HG03460 (cell line): ENCODE measurements around the gene ADA.
A peak's percentile ranks its signal among the peaks of the same experiment; 100 is the strongest.
"Not testable (repeated sequence)": the region's sequence is repeated elsewhere in the genome, so short reads cannot be mapped to it uniquely, and the experiment has no call there.

Experiments used
- ATAC-seq: cut with Tn5 transposase; IDR thresholded peaks from one replicate; pipeline ENCODE4 v1.9.1; 2021; ENCODE audit not compliant: unreplicated experiment

The ADA gene

DNA sequence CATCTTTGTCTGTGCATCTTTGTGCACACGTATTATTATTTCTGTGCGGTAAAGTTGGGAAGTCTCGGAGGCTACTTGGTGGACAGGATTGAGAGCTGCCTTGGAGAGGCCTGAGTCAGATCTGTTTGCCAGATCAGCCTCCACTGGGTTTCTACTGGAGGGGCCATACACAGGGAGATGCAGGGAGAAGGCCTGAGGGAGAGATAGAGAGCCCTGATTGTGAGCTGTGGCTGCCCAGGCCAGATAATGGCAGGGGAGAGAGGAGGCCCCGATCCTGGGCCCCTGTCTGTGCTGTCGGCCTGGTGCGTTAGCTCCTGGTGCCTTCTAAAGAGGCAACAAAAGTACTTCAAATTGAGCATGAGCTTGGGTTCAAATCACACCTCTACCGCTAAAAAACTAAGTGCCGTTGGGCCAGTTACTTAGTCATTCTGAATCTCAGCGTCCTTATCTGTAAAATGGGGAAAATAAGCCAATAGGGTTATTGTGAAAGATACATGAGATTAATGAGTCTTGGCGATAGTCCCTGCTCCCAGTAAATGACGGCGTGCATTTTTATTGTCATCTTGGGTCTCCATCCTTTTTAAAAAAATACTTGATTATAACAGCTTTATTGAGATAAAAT is 27.6 kb upstream of the ADA start:
- ATAC-seq, result no peak

DNA sequence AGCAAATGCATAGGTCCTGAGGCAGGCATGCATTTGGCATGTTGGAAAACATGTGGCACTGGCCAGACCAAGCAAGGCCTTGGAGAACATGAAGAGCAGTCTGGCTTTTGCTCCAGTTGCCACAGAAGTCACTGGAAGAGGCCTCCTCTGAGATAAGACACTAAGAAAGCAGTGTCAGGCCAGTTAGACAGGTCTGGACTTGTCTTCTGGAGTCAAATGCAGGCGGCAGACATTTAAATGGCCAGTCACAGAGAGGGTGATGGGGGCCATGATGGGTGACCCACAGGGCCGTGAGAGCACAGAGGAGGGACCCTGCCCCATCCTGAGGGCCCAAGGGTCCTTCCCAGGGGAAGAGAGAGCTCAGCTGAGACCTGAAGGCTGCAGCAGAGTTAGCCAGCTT is 26.7 kb upstream of the ADA start:
- no peak for ATAC-seq

DNA sequence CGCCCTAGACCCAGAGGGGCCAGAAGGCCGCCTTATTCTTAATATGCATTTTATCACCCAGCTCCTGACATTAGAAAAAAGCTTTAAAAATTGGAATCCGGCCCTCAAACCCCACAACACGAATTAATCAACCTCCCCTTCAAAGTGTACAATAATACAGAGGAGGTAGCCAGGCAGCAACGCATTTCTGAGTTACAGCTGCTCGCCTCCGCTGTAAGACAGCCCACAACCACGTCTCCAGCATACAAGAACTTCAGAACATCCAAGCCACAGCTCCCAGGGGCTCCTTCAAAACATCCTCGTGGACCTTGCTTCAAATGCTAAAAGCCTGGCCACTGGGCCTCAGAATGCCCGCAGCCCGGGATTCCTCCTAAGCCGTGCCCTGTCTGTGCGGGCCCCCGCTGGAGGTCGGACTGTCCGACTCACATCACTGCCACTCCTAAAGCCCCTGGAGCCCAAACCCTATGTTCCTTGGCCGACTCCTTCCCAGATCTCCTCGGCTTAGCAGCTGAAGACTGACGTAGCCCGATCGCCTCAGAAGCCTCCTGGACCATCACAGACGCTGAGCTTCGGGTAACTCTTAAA is 20.9 kb upstream of the ADA start:
- not testable (repeated sequence) for ATAC-seq

DNA sequence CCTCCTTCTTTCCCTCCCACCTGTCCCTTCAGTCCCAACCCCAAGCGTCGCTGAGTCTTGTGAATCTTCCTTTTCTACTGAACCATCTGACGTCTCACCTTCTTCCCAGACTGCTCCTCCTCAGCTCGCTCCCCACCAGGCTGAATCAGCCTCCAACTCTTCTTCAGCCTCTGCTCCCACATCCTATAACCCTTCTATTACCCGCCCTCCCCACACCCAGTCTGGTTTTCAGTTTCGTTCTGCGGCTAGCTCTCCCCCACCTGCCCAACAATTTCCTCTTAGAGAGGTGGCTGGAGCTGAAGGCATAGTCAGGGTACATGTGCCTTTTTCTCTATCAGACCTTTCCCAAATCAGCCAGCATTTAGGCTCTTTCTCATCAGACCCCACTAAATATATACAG is 20.0 kb upstream of the ADA start:
- ATAC-seq, result not testable (repeated sequence)

DNA sequence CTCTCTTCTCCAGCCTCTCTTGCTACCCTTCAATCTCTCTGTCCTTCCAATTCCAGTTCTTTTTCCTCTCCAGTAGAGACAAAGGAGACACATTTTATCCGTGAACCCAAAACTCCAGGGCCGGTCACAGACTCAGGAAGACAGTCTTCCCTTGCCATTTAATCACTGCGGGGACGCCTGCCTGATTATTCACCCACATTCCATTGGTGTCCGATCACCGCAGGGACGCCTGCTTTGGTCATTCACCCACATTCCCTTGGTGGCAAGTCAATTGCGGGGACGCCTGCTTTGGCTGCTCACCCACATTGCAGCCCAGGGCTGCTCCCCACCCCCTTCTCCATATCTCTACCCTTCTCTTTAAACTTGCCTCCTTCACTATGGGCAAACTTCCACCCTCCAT is 19.4 kb upstream of the ADA start:
- ATAC-seq, result not testable (repeated sequence)

DNA sequence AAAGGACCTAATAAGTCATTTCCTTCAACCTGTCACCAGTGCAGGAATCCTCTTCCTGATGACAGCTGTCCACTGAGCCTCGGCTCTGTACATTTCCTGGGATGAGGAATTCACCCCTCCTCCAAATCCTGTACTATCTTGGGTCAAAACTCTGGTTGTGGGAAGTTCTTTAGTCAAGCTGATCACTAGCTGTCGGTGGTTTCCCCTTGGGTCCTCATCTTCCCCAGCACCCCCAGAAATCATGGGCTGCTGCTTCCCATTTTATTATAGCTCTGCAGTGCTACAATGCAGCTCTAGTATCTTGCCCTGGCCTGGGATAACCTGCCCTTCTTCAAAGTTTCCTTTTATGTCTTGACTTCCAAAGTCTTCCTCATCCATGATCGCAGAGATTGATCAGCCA is 14.6 kb upstream of the ADA start:
- ATAC-seq, result no peak

DNA sequence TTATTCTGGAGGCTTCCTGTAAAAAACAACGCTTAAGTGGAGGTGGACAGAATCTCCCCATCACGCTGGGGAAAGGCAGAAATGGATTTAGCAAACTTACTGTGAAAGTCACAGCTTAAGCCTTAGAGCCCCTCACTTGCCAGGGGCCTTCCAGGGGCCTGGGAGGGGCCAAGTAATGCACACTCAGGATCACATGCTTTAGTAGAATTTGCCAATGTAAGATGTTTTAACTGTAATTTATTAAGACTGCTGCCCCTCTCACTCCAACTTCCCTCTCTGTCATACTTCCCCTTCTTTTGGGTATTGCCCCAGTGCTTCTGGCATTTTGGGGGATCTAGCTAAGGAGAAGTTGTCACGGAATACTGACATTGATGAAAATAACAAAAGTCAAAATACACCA is 12.6 kb upstream of the ADA start:
- no peak for ATAC-seq

DNA sequence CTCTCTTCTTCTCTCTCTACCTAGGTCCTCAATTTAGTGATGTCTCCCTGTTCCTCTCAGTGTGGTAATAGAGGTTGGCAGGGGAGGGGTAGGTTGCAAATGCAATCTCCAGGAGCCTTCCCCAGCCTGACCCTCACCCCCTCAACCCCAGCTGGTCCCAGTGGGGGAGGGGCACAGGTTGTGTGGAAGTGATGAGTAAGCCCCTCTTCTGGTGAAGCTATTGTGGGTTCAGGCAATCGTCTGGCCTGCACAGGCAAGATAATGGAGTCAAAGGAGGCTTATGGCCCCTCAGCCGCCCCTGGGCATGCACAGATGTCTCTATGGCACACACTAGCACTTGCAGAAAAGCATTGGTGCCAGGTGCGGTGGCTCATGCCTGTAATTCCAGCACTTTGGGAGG is 10.8 kb upstream of the ADA start:
- no peak for ATAC-seq

DNA sequence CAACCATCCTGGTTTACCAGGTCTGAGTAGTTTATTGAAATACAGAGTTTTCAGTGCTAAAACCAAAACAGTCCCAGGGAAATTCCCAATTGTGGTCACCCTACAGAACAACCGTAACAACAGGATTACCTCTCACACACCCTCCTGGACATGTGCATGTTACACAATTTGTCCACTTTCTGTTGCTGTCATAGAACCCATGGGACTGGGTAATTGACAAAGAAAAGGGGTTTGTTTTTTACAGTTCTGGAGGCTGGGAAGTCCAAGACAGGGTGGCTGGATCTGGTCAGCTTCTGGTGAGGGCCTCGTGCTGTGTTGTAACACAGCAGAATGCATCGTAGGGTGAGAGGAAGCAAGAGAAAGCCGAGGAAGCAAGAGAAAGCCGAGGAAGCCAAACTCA is 9.1 kb upstream of the ADA start:
- no peak for ATAC-seq

DNA sequence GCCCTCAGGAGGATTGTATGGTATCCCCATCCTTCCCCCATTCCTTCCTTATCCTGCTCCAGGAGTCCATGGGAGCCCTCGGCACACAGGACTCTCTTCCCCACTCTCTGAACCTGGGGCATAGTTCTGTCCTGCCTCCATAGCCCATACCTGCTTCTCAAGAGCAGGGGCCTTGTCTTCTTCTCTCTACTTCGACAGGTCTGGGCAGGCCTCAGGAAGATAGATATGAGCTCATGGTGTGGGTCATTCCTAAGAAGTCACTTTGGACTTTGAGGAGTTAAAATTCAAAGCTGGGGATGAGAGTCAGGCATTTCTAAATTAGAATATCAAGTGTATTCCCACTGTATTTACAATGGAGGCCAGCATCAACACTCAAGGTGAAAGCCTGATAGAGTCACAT is 8.4 kb upstream of the ADA start:
- no peak for ATAC-seq

DNA sequence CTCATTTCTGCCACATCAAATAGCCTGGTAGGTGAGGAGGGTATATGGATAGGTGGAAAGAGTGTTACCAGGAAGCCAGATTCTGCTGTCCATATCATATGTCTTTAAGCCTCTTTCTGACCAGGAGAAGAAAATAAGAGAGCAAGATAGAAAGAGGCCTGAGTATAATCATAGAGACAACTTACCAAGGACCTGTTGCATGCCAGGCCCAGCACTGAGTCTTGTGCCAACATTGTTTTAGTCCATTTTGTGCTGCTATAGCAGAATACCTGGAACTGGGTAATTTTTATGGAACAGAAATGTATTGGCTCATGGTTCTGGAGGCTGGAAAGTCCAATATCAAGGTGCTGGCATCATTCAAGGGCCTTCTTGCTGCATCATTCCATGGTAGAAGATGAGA is 7.3 kb upstream of the ADA start:
- no peak for ATAC-seq

DNA sequence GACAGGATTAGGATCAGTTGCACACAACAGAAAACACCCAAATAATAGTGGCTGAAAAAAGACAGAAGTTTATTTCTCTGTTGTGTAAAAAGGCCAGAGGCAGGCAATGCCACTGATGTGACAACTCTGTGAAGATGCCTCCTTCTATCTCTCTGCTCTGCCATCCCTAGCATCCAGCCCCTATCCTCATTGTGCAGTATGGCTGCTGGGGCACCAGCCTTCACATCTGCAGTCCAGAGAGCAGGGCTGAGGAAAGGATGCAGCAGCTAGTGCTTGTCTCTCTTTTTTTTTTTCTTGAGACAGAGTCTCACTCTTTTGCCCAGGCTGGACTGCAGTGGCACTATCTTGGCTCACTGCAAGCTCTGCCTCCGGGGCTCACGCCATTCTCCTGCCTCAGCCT is 6.4 kb upstream of the ADA start:
- no peak for ATAC-seq

DNA sequence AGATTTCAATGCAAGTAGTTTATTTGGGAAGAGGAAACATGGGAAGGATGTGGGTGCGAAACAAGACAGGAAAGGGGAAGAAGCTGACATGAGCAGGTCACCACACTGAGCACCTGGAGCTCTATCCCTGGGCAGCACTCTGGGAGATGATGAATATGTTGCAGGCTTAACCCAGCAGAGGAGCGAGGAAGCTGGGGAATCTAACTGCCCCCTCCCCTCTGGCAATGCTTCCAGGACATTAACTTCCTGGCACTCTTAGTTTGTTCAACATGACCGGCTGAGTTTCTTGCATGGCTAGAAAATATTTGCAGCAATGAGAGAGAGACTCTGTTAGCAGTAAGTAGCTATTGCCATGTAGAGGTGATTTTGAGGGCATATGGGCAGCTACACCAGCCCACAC is 4.9 kb upstream of the ADA start:
- ATAC-seq, result no peak

DNA sequence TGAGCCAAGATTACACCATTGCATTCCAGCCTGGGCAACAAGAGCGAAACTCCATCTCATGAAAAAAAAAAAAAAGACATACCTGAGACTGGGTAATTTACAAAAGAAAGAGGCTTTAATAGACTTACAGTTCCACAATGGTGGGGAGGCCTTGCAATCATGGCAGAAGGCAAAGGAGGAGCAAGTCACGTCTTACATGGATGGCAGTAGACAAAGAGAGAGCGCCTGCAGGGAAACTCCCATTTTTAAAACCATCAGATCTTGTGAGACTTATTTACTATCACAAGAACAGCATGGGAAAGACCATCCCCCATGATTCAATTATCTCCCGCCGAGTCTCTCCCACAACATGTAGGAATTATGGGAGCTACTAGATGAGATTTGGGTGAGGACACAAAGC is 2.7 kb upstream of the ADA start:
- ATAC-seq, result not testable (repeated sequence)

DNA sequence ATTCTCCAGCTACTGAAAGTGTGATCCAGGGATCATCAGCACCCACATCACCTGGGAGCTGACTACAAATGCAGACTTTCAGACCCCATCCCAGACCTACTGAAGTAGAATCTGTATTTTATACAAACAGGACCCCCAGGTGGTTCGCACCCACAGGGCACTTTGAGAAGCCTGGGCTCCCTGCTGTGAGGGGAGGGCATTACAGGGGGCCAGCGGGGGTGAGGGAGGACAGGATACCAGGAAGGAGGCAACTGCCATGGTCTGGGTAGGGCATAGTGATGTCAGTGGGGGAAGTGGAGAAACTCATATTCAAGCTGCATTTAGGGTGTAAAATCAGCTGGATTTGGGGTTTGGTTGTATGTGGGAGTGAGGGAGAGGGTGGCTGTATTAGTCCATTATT is 2.0 kb upstream of the ADA start:
- ATAC-seq, result no peak

DNA sequence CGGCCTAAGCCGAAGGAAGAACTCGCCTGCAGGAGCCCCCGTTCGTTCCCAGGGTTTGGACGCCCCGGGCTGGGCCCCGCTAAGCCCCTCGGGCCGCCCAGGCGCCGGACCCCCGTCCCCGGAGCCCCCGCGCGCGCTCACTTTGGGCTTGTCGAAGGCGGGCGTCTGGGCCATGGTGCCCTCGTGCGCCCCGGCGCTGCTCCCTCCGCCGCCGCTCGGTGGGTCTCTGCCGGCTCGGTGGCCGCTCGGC is 140 bp downstream of the ADA start:
- ATAC-seq, result no peak

DNA sequence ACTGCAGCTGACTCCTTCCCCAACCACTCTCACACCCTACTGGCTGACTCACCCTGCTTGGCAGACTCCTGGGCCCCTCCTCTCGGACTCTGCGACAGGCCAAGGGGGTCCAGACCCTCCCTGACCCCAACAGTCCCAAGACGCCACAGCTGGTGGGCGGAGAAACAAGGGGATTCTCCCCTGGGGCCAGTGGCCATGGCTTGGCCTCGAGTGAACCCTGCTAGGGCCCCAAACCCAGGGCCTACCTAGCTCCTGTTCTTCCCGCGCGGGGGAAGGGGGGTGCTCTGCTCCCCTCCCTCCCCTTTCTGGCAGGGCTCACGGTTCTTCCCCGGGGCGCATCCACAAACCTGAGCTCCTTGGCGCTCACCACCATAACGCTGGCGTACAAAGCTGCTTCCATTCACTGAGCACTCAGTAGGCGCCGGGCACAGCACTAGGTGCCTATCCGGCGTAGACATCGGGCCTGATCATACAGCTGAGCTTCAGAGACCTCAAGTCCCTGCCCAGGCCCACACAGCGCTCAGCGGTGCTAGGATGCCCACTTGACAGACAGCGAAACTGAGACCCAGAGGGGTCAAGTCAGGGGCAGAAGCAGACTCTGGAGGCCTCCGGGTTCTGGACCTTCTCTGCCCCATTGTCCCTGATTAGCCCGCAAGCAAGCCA is 597 bp downstream of the ADA start:
- no peak for ATAC-seq

DNA sequence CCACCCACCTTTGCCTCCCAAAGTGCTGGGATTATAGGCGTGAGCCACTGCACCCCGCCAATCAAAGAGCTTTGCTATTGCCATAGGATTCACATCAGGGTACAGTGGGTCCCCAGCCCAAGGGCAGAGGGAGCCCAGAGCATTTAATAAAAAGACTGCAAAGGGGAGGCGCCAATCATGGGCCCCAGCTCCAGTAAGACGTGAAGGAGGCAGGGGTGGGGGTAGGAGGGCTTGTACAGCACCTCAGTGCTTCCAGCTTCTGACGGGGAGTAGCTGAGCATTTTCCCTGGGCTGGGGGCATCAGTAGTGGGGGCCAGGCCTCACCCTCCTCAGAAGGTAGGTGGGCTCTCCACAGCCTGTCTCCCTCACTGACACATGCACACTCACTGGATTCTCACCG is 1.5 kb downstream of the ADA start:
- ATAC-seq, result no peak

DNA sequence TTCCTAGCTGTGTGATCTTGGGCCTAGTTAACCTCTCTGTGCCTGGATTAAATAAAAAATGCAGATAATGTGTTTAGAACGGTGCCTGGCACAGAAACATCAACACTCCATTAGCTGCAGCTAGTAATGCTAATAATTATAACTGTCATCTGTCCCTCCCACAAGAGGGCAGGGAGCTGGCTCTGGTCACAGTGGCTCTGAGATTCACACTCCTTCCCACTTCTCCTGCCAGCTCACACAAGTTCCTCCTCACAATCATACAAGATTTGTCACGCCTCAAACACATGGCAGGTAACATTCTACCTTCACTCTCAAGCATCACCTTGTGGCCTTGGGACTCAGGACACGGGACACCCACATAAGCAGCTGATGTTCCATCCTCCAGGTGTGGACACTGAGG is 2.4 kb downstream of the ADA start:
- ATAC-seq, result no peak

DNA sequence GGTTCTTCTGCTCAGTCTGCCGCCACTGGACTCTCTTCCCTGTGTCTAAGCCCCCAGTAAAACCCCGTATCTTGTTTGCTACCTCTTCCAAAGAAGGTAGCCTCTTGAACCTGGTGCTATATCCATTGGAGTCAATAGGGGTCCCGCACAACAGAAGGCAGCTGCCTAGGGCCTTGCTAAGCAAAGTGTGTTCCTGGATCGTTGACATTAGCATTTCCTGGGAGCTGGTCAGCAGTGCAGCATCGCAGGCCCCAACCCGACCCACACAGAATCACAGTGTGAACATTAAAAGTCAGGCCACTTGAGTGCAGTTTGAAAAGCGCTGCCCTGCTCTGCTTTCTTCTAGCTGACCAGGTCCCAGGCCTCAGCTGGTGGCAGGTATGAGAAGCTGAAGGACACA is 2.9 kb downstream of the ADA start:
- no peak for ATAC-seq

DNA sequence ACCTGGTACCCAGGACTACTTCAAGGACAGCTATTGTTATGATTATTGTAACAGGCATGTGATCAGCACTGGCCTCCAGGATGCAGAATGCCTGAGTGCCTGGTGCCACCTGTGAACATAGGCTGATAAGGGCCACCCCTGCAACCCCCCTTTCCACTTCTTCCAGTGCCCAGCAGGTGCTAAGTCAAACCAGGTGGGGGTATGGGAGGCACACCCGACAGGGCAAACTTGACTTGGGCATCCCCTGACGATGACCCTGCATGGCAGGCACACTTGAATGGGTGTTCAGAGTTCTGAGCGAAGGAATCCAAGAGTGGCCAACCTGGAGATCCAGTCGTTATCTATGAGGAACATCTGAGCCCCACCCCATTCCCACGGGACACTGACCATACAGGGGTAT is 3.4 kb downstream of the ADA start:
- ATAC-seq, result no peak

DNA sequence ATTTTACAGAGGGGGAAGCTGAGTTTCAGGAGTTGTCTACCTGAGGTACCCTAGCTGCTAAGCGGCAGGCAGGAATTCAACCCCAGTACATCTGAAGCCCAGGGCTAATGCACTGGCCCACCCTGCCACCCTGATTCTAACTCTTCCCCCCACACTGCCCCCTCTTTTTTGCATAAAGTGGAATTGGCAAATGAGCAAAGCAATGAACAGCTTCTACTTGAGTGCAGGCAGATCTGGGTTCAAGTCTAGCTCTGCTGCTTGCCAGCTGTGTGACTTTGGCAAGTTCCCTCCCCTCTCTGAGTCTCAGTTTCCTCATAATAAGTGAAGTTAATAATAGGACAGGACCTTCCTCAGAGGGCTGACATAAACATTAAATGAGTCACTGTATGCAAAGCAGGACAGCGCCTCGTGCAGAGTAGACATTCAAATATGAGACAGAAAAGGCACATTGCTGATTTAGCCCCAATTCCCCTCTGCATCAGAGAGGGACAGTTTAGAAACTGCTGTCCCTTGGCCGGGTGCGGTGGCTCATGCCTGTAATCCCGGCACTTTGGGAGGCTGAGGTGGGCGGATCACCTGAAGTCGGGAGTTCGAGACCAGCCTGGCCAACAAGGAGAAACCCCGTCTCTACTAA is 4.7 kb downstream of the ADA start:
- ATAC-seq, result peak; percentile 45
